ENCODE results near the gene FLCN.

FLCN gene

GRCh38 chr17:17167356-17167755 is 69.6 kb downstream of the FLCN start:
- H3K4me3 ChIP-seq (ENCODE audit: low read length), result no peak overlapping the region
- H3K9me2 ChIP-seq (replicated peaks; ENCODE audit: insufficient read depth, low read length), result no peaks in the 10 kb centered on the region
- H4K20me1 ChIP-seq (ENCODE audit: insufficient read depth, low read length), result no peaks in the 10 kb centered on the region
- H3K4me2 ChIP-seq (ENCODE audit: low read depth, low read length), result no peak overlapping the region
- H2AFZ ChIP-seq (ENCODE audit: low read length), result no peak overlapping the region
- no peak for DNase-seq
- H3K9me3 ChIP-seq (replicated peaks; ENCODE audit: insufficient read depth, low read length), result no peaks in the 10 kb centered on the region
- no peaks in the 10 kb centered on the region for H3K27me3 ChIP-seq (replicated peaks; ENCODE audit: insufficient read depth, low read length)
- no peaks in the 10 kb centered on the region for H3F3A ChIP-seq (ENCODE audit: insufficient read depth, low read length)
- TF ChIP-seq EZH2phosphoT487 (IDR thresholded peaks at IDR 0.05; ENCODE audit: low read length) (no peak), CTCF (IDR thresholded peaks at IDR 0.05; ENCODE audit: low read length) (no peak), EZH2 (optimal IDR thresholded peaks at IDR 0.05; ENCODE audit: low read depth, low read length) (no peak)
- no peaks in the 10 kb centered on the region for H3K4me1 ChIP-seq (ENCODE audit: low read length)
- H3K36me3 ChIP-seq (replicated peaks; ENCODE audit: insufficient read depth, low read length), result peaks cover 5% of the 10 kb centered on the region; the same call in 1 of the 2 replicates
- no peak overlapping the region for H3K27ac ChIP-seq (ENCODE audit: low read length)
- H3K79me2 ChIP-seq (ENCODE audit: low read length), result no peaks in the 10 kb centered on the region
- H3K9ac ChIP-seq (ENCODE audit: low read length), result no peak overlapping the region

- H3K27ac ChIP-seq (ENCODE audit: low read length), result no peak overlapping the region
Measured at GRCh38 chr17:17166446-17166845, 70.5 kb downstream of the FLCN start.

GRCh38 chr17:17165666-17166308 is 71.2 kb downstream of the FLCN start:
- Histone ChIP-seq H3K4me2 (ENCODE audit: low read depth, low read length) (no peak overlapping the region), H3K9me2 (replicated peaks; ENCODE audit: insufficient read depth, low read length) (no peaks in the 10 kb centered on the region), H3K36me3 (replicated peaks; ENCODE audit: insufficient read depth, low read length) (no peaks in the 10 kb centered on the region; the same call in 1 of the 2 replicates), H3K27me3 (replicated peaks; ENCODE audit: insufficient read depth, low read length) (no peaks in the 10 kb centered on the region), H4K20me1 (ENCODE audit: insufficient read depth, low read length) (no peaks in the 10 kb centered on the region), H3K4me3 (ENCODE audit: low read length) (no peak overlapping the region), H3K4me1 (ENCODE audit: low read length) (no peaks in the 10 kb centered on the region), H3K79me2 (ENCODE audit: low read length) (no peaks in the 10 kb centered on the region), H2AFZ (ENCODE audit: low read length) (no peak overlapping the region), H3F3A (ENCODE audit: insufficient read depth, low read length) (no peaks in the 10 kb centered on the region), H3K27ac (ENCODE audit: low read length) (no peak overlapping the region), H3K9ac (ENCODE audit: low read length) (no peak overlapping the region), H3K9me3 (replicated peaks; ENCODE audit: insufficient read depth, low read length) (no peaks in the 10 kb centered on the region)
- DNase-seq, result no peak
- no peak for TF ChIP-seq CTCF (IDR thresholded peaks at IDR 0.05; ENCODE audit: low read length)
- TF ChIP-seq EZH2 (optimal IDR thresholded peaks at IDR 0.05; ENCODE audit: low read depth, low read length), result no peak
- TF ChIP-seq EZH2phosphoT487 (IDR thresholded peaks at IDR 0.05; ENCODE audit: low read length), result no peak

More at GRCh38 chr17:17166446-17166845, 70.5 kb downstream of the FLCN start:
- TF ChIP-seq EZH2 (optimal IDR thresholded peaks at IDR 0.05; ENCODE audit: low read depth, low read length) (no peak), EZH2phosphoT487 (IDR thresholded peaks at IDR 0.05; ENCODE audit: low read length) (no peak), CTCF (IDR thresholded peaks at IDR 0.05; ENCODE audit: low read length) (no peak)
- no peaks in the 10 kb centered on the region; the same call in 1 of the 2 replicates for H3K36me3 ChIP-seq (replicated peaks; ENCODE audit: insufficient read depth, low read length)
- H3K9ac ChIP-seq (ENCODE audit: low read length), result no peak overlapping the region
- DNase-seq, result no peak
- H2AFZ ChIP-seq (ENCODE audit: low read length), result no peak overlapping the region
- H3K9me3 ChIP-seq (replicated peaks; ENCODE audit: insufficient read depth, low read length), result no peaks in the 10 kb centered on the region
- H3K79me2 ChIP-seq (ENCODE audit: low read length), result no peaks in the 10 kb centered on the region
- no peak overlapping the region for H3K4me3 ChIP-seq (ENCODE audit: low read length)
- no peaks in the 10 kb centered on the region for H3K9me2 ChIP-seq (replicated peaks; ENCODE audit: insufficient read depth, low read length)
- H3F3A ChIP-seq (ENCODE audit: insufficient read depth, low read length), result no peaks in the 10 kb centered on the region
- H3K27me3 ChIP-seq (replicated peaks; ENCODE audit: insufficient read depth, low read length), result no peaks in the 10 kb centered on the region
- H4K20me1 ChIP-seq (ENCODE audit: insufficient read depth, low read length), result no peaks in the 10 kb centered on the region
- no peaks in the 10 kb centered on the region for H3K4me1 ChIP-seq (ENCODE audit: low read length)
- no peak overlapping the region for H3K4me2 ChIP-seq (ENCODE audit: low read depth, low read length)

Data from MM.1S (cell line).